WTC11 (cell line): ENCODE results near the gene CLDND2. TPM values are rescaled to one million over a fixed set of nuclear protein-coding genes. Genes with fewer than 3 reads are reported as not detected.

Source experiments
- ATAC-seq: fragments of 200-7000 bp; cut with Tn5 transposase; 2 replicates; pipeline ENCODE4 v1.10.0; 2021; ENCODE audit warnings: mild to moderate bottlenecking, moderate library complexity
- CTCF ChIA-PET: fragments of 300-600 bp; sonication (Branson Sonifier 250); formaldehyde crosslinking; loops from one replicate; lab custom pipeline; 2021; ENCODE audit warnings: antibody characterized with exemption; lab: Charles Lee
- POLR2A ChIA-PET: fragments of 350-600 bp; sonication (Branson Sonifier 250); formaldehyde crosslinking; loops from one replicate; lab custom pipeline; 2021; ENCODE audit warnings: antibody characterized with exemption; lab: Charles Lee
- DNase-seq: peaks from one replicate; pipeline ENCODE4 v3.0.0; 2021; ENCODE audit warnings: low spot score
- H3K27ac Mint-ChIP-seq: 2 replicates; pipeline ENCODE4 v1.8.0; 2021; ENCODE audit warnings: mixed read lengths
- H3K27me3 Mint-ChIP-seq: 2 replicates; pipeline ENCODE4 v1.8.0; 2021; ENCODE audit warnings: low read depth, mild to moderate bottlenecking, moderate library complexity, mixed read lengths
- H3K36me3 Mint-ChIP-seq: 2 replicates; pipeline ENCODE4 v1.8.0; 2021; ENCODE audit warnings: mixed read lengths
- H3K4me1 Mint-ChIP-seq: 2 replicates; pipeline ENCODE4 v1.8.0; 2022; ENCODE audit warnings: mixed read lengths
- H3K4me3 Mint-ChIP-seq: 2 replicates; pipeline ENCODE4 v1.8.0; 2021; ENCODE audit warnings: mild to moderate bottlenecking, moderate library complexity, mixed read lengths
- H3K9me3 Mint-ChIP-seq: 2 replicates; pipeline ENCODE4 v1.8.0; 2021; ENCODE audit warnings: mixed read lengths
- CBFB ChIP-seq: sonication (generic); formaldehyde crosslinking; IDR thresholded peaks from 2 replicates; pipeline ENCODE4 v1.8.1; 2022; ENCODE audit warnings: mild to moderate bottlenecking, low read depth, missing genetic modification reagents
- GABPB1 ChIP-seq: sonication (generic); formaldehyde crosslinking; IDR thresholded peaks from 2 replicates; pipeline ENCODE4 v1.8.1; 2023; ENCODE audit warnings: mild to moderate bottlenecking, missing genetic modification reagents
- GRHL2 ChIP-seq: fragments of 250-450 bp; sonication (Bioruptor Pico); IDR thresholded peaks from 2 replicates; pipeline ENCODE4 v1.8.0; 2022; ENCODE audit warnings: mild to moderate bottlenecking, moderate library complexity; ENCODE audit not compliant: insufficient replicate concordance, severe bottlenecking
- GTF2I ChIP-seq: fragments of 250-450 bp; sonication (Bioruptor Pico); conservative IDR thresholded peaks from 2 replicates; pipeline ENCODE4 v1.4.0; 2021; ENCODE audit warnings: mild to moderate bottlenecking
- HMGA2 ChIP-seq: fragments of 250-450 bp; sonication (Bioruptor Pico); IDR thresholded peaks from 2 replicates; pipeline ENCODE4 v1.4.0; 2021; ENCODE audit warnings: mild to moderate bottlenecking, moderate library complexity
- JAZF1 ChIP-seq: fragments of 250-450 bp; sonication (Bioruptor Pico); IDR thresholded peaks from 2 replicates; pipeline ENCODE4 v1.9.0; 2021; ENCODE audit warnings: moderate library complexity, mild to moderate bottlenecking, inconsistent platforms
- KAT7 ChIP-seq: sonication (generic); formaldehyde crosslinking; IDR thresholded peaks from 2 replicates; pipeline ENCODE4 v1.8.1; 2023; ENCODE audit warnings: missing genetic modification reagents, mild to moderate bottlenecking, borderline replicate concordance
- MAX ChIP-seq: sonication (generic); formaldehyde crosslinking; IDR thresholded peaks from 2 replicates; pipeline ENCODE4 v1.8.0; 2022; ENCODE audit warnings: mild to moderate bottlenecking, missing genetic modification reagents
- NFATC4 ChIP-seq: fragments of 250-450 bp; sonication (Bioruptor Pico); IDR thresholded peaks from 2 replicates; pipeline ENCODE4 v1.9.0; 2021; ENCODE audit warnings: mild to moderate bottlenecking
- NFE2L1 ChIP-seq: sonication (generic); formaldehyde crosslinking; IDR thresholded peaks from 2 replicates; pipeline ENCODE4 v1.8.1; 2023; ENCODE audit warnings: missing genetic modification reagents
- NR2C2 ChIP-seq: sonication (generic); formaldehyde crosslinking; IDR thresholded peaks from 2 replicates; pipeline ENCODE4 v1.8.0; 2022; ENCODE audit warnings: mild to moderate bottlenecking, missing genetic modification reagents
- ZBTB43 ChIP-seq: sonication (generic); formaldehyde crosslinking; IDR thresholded peaks from 2 replicates; pipeline ENCODE4 v1.8.1; 2023; ENCODE audit warnings: mild to moderate bottlenecking, missing genetic modification reagents
- ZNF219 ChIP-seq: sonication (generic); formaldehyde crosslinking; IDR thresholded peaks from 2 replicates; pipeline ENCODE4 v1.8.0; 2023; ENCODE audit warnings: missing genetic modification reagents, mild to moderate bottlenecking, borderline replicate concordance
- ZNF232 ChIP-seq: sonication (generic); formaldehyde crosslinking; IDR thresholded peaks from 2 replicates; pipeline ENCODE4 v1.8.0; 2022; ENCODE audit warnings: mild to moderate bottlenecking, missing genetic modification reagents
- ZNF263 ChIP-seq: sonication (generic); formaldehyde crosslinking; IDR thresholded peaks from 2 replicates; pipeline ENCODE4 v1.8.1; 2022; ENCODE audit warnings: low read depth, mild to moderate bottlenecking, moderate library complexity, missing genetic modification reagents
- total RNA-seq: library from RNA; stranded (reverse); gene quantifications from 3 replicates; pipeline ENCODE4 v1.2.3, GENCODE V29; 2021
- TF ChIP-seq, protein P1 (sequence below): sonication (generic); formaldehyde crosslinking; IDR thresholded peaks from 2 replicates; pipeline ENCODE4 v1.8.0; 2022; ENCODE audit warnings: mild to moderate bottlenecking, missing genetic modification reagents

Gene CLDND2
- total RNA-seq, 1 experiment from 2014 or later = 1.7 TPM

DNA sequence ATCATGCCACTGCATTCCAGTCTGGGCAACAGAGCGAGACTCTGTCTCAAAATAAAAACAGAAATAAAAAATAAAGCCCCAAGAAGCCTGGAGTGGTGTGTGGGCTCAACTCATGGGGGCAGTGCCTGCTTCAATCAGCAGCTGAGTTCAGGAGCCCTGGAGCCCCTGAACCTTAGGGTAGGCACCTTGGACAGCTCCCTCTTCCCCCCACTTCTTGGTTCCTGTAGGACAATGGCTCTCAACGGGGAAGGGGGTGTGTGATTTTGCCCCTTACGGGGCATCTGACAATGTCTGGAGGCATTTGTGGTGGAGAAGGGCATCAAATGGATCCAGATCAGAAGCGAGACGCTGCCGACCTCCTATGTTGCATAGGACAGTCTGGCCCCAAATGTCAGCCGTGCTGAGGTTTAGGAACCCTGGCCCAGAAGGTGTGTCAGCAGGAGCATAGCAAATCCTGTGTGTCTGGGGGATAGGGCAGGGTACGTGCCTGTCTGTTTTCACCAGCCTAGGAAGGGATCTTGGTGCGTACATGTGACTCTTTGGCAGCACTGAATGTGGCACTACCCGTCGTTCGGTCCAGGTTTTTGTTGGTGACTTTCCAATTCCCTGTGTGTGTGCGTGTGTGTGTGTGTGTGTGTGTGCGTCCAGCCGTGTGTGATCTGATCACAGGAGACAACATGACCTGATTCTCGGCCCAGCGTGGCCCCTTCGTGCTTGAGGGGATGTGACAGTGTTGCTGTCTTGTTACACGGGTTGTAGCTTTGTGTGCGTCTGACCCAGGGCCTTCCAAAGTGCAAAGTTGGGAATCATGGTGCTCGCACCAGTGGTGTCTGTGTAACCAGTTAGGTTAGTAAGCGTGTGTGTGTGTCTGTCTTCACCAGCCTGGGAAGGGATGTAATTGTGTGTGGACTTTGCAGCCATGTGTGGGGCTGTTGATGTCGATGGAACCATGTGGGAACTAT is 49.8 kb downstream of the CLDND2 start:
- Mint-ChIP-seq H3K27me3 (peaks cover 9% of the 10 kb centered on the region), H3K36me3 (peaks cover 15% of the 10 kb centered on the region), H3K4me3 (no peak overlapping the region), H3K27ac (no peak overlapping the region), H3K4me1 (peaks cover 15% of the 10 kb centered on the region), H3K9me3 (peaks cover 8% of the 10 kb centered on the region)
- CTCF ChIA-PET = interaction anchor here (0.9 to 1.1 kb wide), 2 partner anchors 60 to 103 kb away, joined by 3 to 6 read pairs; no protein-coding TSS in a partner anchor
- ATAC-seq (peak; percentile 38), DNase-seq (no peak)
- POLR2A ChIA-PET = no interaction called here
- TF ChIP-seq ZNF232 (CRISPR knock-in tag) = no peak
- TF ChIP-seq JAZF1 (CRISPR knock-in tag) = no peak
- no peak for TF ChIP-seq ZNF263 (CRISPR knock-in tag)
- no peak for TF ChIP-seq GABPB1 (CRISPR knock-in tag)
- TF ChIP-seq GTF2I = no peak
- TF ChIP-seq NFATC4 = no peak
- no peak for TF ChIP-seq GRHL2 (CRISPR knock-in tag)

GRCh38 chr19:51317968-51318367 is 50.8 kb downstream of the CLDND2 start:
- ChIA-PET POLR2A (no interaction called here), CTCF (interaction anchor here (0.9 to 1.1 kb wide), 2 partner anchors 59 to 104 kb away, joined by 3 to 6 read pairs; no protein-coding TSS in a partner anchor)
- ATAC-seq = no peak

DNA sequence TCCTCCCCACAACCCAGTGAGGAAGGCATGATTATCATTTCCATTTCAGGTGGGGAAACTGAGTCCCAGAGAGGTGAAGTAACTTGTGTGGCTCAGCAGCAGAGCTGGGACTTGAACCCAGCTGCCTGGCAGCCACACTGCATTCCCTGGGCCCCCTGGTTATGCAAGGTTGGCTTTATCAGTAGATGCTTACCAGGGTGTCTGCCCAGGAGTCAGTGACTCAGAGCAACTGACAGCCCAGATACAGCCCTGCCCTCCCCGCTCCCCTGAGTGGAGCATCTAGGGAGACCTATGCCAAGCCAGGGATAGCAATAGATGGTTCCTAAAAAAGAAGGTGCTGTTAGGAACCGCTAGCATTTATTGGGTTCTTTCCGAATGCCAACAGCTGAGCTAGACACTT is 51.4 kb downstream of the CLDND2 start:
- Mint-ChIP-seq H3K4me3 (no peak overlapping the region), H3K4me1 (peaks cover 24% of the 10 kb centered on the region), H3K27me3 (peaks cover 6% of the 10 kb centered on the region; the same call in 1 of the 2 replicates), H3K27ac (no peak overlapping the region; the same call in 1 of the 2 replicates), H3K36me3 (peaks cover 10% of the 10 kb centered on the region), H3K9me3 (peaks cover 8% of the 10 kb centered on the region)
- ATAC-seq (no peak), DNase-seq (no peak)
- ChIA-PET CTCF (interaction anchor here (0.7 to 1.0 kb wide), 2 partner anchors 21 to 104 kb away, joined by 3 to 4 read pairs; no protein-coding TSS in a partner anchor), POLR2A (no interaction called here)
- TF ChIP-seq KAT7 (CRISPR knock-in tag) (no peak), NR2C2 (CRISPR knock-in tag) (no peak), NFE2L1 (CRISPR knock-in tag) (no peak), HMGA2 (CRISPR knock-in tag) (no peak), ZNF219 (CRISPR knock-in tag) (no peak)

More at GRCh38 chr19:51317968-51318367, 50.8 kb downstream of the CLDND2 start:
- H3K36me3 Mint-ChIP-seq = peaks cover 10% of the 10 kb centered on the region
- peaks cover 6% of the 10 kb centered on the region; the same call in 1 of the 2 replicates for H3K27me3 Mint-ChIP-seq
- no peak overlapping the region for H3K4me3 Mint-ChIP-seq
- DNase-seq = no peak
- H3K4me1 Mint-ChIP-seq = peaks cover 21% of the 10 kb centered on the region
- peaks cover 8% of the 10 kb centered on the region for H3K9me3 Mint-ChIP-seq
- TF ChIP-seq MAX (CRISPR knock-in tag) (no peak), ZBTB43 (CRISPR knock-in tag) (no peak), CBFB (CRISPR knock-in tag) (no peak), NFE2L1 (CRISPR knock-in tag) (no peak)
- TF ChIP-seq, protein P1, sequence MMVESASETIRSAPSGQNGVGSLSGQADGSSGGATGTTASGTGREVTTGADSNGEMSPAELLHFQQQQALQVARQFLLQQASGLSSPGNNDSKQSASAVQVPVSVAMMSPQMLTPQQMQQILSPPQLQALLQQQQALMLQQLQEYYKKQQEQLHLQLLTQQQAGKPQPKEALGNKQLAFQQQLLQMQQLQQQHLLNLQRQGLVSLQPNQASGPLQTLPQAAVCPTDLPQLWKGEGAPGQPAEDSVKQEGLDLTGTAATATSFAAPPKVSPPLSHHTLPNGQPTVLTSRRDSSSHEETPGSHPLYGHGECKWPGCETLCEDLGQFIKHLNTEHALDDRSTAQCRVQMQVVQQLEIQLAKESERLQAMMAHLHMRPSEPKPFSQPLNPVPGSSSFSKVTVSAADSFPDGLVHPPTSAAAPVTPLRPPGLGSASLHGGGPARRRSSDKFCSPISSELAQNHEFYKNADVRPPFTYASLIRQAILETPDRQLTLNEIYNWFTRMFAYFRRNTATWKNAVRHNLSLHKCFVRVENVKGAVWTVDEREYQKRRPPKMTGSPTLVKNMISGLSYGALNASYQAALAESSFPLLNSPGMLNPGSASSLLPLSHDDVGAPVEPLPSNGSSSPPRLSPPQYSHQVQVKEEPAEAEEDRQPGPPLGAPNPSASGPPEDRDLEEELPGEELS = no peak
- no peak overlapping the region for H3K27ac Mint-ChIP-seq

Other genes with a start within 250 kb of the CLDND2 start
- gene SIGLEC9, start 244.1 kb downstream of the CLDND2 start, total RNA-seq = not detected in 3 replicates
- not detected in 3 replicates for gene SIGLEC7, start 226.7 kb downstream of the CLDND2 start, total RNA-seq
- gene CD33, start 143.9 kb downstream of the CLDND2 start, total RNA-seq = 0.25 to 0.57 TPM (median 0.31 TPM) in 3 replicates
- gene SIGLECL1, start 117.9 kb downstream of the CLDND2 start, total RNA-seq = not detected in 3 replicates
- 41.2 to 64.1 TPM (median 60.2 TPM) in 3 replicates for gene IGLON5, start 57.4 kb downstream of the CLDND2 start, total RNA-seq
- 11.6 to 14.1 TPM (median 14.1 TPM) in 3 replicates for gene VSIG10L, start 26.9 kb downstream of the CLDND2 start, total RNA-seq
- 60.6 to 63.8 TPM (median 62.1 TPM) in 3 replicates for gene ETFB, start 2.6 kb downstream of the CLDND2 start, total RNA-seq
- gene NKG7, start 3.7 kb upstream of the CLDND2 start, total RNA-seq = 0.53 to 0.63 TPM in 2 of 3 replicates, not detected in the other
- gene LIM2, start 19.0 kb upstream of the CLDND2 start, total RNA-seq = not detected in 3 replicates
- gene C19orf84, start 21.6 kb upstream of the CLDND2 start, total RNA-seq = 2.9 to 6.1 TPM (median 5.7 TPM) in 3 replicates
- gene SIGLEC10, start 48.6 kb upstream of the CLDND2 start, total RNA-seq = 0.44 TPM in 1 of 3 replicates, not detected in the others
- gene SIGLEC8, start 89.5 kb upstream of the CLDND2 start, total RNA-seq = not detected in 3 replicates
- gene CEACAM18, start 109.5 kb upstream of the CLDND2 start, total RNA-seq = not detected in 3 replicates
- gene SIGLEC12, start 132.8 kb upstream of the CLDND2 start, total RNA-seq = not detected in 3 replicates
- 0.25 to 0.57 TPM (median 0.37 TPM) in 3 replicates for gene SIGLEC6, start 162.7 kb upstream of the CLDND2 start, total RNA-seq
- 10.7 to 11.2 TPM (median 10.9 TPM) in 3 replicates for gene ZNF175, start 202.3 kb upstream of the CLDND2 start, total RNA-seq